ENCODE measurements around the gene GAPDHS. TPM values are rescaled to one million over a fixed set of nuclear protein-coding genes. Genes with fewer than 3 reads are reported as not detected.

GAPDHS gene
- total RNA-seq, 1 experiment from 2014 or later, result not detected

DNA sequence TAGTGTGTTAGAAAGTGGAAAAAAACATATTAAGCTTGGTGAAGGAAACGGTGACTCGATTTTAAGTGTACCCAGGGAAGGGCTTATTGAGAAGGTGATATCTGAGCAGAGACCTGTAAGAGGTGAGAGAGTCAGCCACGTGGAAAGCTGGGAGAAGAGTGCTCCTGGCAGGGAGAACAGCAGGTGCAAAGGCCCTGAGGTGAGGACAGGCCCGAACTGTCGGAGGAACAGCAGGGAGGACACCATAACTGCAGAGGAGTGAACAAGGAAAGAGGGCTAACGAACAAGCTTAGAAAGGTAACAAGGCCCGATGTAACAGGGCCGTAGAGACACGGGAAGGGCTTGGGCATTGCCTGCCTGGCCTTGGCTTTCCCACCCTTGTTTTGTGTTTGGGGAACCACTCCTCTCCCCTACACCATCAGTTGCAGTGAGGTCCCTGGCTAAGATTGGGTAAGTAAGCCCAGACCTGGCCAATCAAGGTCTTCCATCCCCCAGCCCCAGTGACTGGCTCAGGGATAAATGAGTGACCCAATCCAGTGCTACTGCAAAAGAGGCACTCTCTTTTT, 22.9 kb downstream of the GAPDHS start:
- no peak for DNase-seq (ENCODE audit: low read depth)

- DNase-seq (ENCODE audit: low read depth), result no peak
Measured at GRCh38 chr19:35556846-35557538, 23.7 kb downstream of the GAPDHS start.

- no peak for DNase-seq (ENCODE audit: low read depth)
Measured at GRCh38 chr19:35557539-35558399, 24.5 kb downstream of the GAPDHS start.

DNA sequence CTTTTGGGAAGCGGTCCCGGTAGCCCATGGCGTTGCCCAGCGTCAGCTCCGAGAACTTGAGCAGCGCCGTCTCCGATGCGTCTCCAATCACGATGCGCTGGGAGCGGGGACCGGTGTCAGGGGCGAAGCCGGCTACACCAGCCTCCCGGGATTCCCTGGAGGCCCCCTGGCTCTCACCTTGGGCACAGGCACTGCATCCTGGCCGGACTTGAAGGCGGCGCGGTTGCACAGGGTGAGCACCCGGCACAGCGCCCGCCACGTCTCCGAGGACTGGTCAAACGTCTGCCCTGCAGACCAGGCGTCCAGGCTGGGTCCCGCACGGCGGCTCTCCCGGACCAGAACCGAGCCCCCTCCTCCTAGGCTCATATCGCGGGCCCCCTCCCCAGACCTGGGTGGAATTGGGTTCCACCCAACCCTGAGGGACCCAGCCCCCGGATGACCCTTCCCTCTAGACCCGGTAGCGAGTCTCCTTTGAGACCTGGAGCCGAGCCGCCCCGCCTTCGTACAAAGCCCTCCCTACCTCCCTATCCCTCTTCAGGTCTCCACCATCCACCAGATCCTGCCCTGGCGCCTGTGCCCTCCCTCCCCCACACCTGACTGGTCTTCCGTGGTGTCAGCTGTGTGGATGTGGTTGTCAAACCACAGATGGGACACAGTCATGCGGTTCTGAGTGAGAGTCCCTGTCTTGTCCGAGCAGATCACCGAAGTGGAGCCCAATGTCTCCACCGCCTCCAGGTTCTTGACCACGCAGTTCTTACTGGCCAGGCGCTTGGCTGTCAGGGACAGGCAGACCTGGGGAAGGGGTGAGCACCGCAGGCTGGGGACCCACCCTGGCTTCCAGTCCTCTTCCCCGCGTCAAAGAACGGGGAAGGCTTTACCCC, 25.4 kb downstream of the GAPDHS start:
- DNase-seq (ENCODE audit: low read depth), result no peak

DNA sequence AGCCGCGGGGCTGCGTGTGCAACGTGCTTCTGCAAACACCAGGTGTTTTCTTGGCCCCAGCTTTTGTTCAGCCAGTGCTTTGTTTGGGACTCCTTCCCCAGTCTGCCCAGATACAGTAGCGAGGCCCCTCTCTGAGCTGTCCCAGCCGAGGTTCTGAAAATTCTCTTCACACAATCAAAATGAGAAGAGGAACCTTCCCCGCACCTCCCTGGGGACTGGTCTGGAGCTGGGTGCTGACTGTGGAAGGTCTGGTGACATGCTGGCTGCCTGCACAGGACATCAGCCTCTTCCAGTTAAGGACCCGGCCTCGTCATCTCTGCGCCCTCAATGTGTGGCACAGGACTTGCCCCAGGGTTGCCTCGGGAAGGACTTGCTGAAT, 26.0 kb downstream of the GAPDHS start:
- no peak for DNase-seq (ENCODE audit: low read depth)

DNA sequence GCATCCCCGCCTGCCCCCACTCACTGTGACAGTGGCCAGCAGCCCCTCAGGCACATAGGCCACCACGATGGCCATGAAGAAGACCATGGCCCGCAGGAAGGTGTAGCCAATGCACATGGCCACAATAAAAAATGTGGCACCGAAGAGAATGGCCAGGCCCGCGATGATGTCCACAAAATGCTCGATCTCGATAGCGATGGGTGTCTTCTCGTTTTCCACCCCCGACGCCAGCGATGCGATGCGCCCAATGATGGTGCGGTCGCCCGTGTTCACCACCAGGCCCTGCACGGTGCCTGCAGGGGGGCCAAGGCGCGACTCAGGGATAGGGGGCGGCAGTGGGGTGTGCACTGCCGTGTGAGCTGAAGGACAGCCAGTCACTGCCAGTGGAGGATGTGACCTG, 26.5 kb downstream of the GAPDHS start:
- DNase-seq (ENCODE audit: low read depth), result no peak

DNA sequence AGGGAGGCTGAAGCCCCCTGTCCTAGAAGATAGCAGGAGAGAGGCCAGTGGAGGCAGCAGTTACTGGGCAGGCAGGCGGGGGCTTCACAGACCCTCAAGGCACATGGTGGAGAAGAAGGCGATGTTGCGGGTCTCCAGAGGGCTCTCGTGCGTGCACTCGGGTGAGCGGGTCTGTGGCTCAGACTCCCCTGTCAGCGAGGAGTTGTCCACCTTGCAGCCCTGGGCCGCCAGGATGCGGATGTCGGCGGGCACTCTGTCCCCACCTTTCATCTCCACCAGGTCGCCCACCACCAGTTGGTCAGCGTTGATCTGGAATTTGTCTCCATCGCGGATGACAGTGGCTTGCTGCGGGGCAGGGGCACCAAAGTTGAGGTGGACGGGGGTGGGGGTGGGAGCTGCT, 27.0 kb downstream of the GAPDHS start:
- DNase-seq (ENCODE audit: low read depth), result no peak

- no peak for DNase-seq (ENCODE audit: low read depth)
Measured at GRCh38 chr19:35560677-35561076, 27.4 kb downstream of the GAPDHS start.

DNA sequence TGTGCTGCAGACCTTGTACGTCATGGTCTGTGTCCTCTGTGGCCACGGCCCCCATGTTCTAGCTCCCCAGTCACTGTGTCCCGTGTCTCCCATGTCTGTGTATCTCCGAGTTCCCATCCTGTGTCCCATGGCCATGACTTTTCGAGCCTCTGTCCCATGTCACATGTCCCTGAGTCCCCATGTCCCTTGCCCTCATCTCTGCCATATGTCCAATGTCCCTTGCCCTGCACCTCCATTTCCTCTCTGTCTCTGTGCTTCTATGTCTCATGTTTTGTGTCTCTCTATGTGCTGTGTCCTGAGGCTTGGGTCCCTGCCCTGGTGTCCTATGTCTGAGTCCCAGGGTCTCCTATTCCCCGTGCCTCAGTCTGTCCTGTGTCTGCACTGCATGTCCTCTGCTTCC, 28.2 kb downstream of the GAPDHS start:
- no peak for DNase-seq (ENCODE audit: low read depth)

- DNase-seq (ENCODE audit: low read depth), result no peak
Measured at GRCh38 chr19:35562336-35562735, 29.1 kb downstream of the GAPDHS start.

DNA sequence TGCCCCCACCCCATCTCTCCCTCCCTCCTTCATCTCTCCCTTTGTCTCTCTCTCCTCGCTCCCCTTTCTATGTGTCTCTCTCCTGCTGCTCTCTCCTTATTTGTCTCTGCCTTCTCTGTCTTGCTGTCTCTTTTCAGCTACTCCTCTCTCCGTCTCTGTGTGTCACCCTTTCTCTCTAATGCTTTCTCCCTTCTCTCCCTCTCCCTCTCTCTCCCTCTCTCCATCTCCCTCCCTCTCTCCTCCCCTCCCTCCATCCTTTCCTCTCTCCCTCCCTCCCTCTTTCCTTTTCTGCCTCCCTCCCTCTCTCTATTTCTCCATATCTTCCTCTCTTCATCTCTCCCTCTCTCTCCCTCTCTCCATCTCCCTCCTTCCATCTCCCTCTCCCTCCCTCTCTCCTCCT, 29.5 kb downstream of the GAPDHS start:
- no peak for DNase-seq (ENCODE audit: low read depth)

DNA sequence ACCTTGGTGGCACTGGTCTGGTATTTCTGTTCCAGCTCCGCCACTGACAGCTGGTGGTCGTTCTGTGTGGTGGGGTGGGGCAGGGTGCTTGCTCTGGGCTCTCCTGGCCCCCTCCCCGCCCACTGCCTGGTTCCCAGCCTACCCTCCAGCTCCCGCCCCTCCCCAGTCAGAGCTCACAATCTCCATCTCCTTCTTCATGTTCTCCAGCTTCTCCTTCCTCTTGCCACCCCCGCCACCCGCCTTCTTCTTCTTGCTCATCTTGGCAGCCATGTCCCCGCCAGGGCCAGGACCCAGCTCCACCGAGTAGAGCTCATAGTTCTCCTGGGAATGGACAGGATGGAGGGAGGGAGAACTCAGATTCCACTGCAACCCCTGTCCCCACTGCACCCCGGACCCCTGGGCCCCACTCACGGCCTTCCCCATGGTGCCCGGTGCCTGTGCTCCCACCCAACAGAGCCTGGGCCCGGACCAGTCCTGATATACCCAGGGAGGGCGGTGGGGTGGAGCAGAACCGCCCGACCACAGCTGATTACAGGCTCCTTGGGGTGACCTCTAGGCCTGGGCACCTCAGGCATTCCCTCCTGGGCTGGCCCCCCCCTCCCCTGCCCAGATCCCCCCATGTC, 30.1 kb downstream of the GAPDHS start, which contains the start of gene ATP4A:
Gene ATP4A (minus strand): TSS at position 452 of the 623 bp plus-strand sequence. CDS start 29 bp downstream, at position 423.
- DNase-seq (ENCODE audit: low read depth), result no peak

GRCh38 chr19:35565016-35565856, 32.0 kb downstream of the GAPDHS start:
- DNase-seq (ENCODE audit: low read depth), result no peak

DNA sequence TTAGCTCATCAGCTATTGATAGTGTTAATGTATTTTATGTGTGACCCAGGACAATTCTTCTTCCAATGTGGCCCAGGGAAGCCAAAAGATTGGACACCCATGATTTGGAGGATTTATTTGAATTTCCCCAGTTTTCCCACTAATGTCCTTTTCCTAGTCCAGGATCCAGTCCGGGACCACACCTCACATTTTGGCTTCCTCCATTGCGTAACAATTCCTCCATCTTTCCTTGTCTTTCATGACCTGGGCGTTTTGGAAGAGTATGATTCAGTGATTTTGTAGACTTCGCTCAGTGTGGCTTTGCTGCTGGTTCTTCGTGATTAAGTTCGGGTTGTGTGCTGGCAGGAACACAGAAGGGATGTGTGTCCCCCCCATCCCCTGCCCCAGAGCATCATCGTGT, 33.5 kb downstream of the GAPDHS start:
- no peak for DNase-seq (ENCODE audit: low read depth)

GRCh38 chr19:35569281-35569781, 36.1 kb downstream of the GAPDHS start:
- no peak for DNase-seq (ENCODE audit: low read depth)

DNA sequence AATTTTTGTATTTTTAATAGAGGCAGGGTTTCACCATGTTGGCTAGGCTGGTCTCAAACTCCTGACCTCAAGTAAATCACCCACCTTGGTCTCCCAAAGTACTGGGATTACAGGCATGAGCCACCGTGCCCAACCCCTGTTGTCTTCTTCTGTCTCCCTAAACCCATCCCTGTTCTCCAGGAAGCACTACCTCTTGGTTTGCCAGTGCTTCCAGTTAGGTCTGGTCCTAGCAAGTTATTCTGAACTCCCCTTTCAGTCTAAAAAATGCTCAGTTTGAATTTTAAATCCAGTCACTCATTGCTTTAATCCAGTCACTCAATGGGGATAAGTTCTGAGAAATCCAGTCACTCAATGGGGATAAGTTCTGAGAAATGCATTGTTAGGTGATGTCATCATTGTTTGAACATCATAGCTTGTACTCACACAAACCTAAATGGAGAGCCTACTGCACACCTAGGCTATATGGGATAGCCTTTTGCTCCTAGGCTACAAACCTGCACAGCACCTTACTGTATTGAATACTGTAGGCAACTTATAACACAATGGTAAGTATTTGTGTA, 38.2 kb downstream of the GAPDHS start:
- DNase-seq (ENCODE audit: low read depth), result no peak

GRCh38 chr19:35577918-35578317, 44.7 kb downstream of the GAPDHS start:
- DNase-seq (ENCODE audit: low read depth), result no peak

DNA sequence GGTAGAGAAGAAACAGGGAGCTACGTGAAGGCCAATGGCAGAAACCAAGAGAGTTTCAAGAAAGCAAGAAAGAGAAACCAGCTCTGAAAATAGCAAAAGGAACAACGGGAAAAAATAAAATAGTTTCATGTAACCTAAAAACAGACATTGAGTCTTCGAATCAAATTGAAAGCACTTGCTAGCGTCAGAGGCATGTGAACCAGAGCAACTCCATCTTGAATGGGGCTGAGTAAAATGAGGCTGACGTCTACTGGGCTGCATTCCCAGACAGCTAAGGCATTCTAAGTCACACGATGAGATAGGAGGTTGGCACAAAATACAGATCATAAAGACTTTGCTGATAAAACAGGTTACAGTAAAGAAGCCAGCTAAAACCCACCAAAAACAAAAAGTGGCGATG, 45.5 kb downstream of the GAPDHS start:
- DNase-seq (ENCODE audit: low read depth), result no peak

- no peak for DNase-seq (ENCODE audit: low read depth)
Measured at GRCh38 chr19:35582760-35583159, 49.5 kb downstream of the GAPDHS start.
